Subcutaneous adipose tissue (tissue), 4 donors: ENCODE data around the gene ARHGAP28. TPM values are rescaled to one million over a fixed set of nuclear protein-coding genes. Genes with fewer than 3 reads are reported as not detected.

Source experiments
- CTCF ChIP-seq: fragments of 450-650 bp; IDR thresholded peaks from one replicate; pipeline ENCODE4 v1.5.1; 2016; ENCODE audit warnings: low read depth, mild to moderate bottlenecking, control low read depth, antibody characterized with exemption, moderate library complexity
- total RNA-seq, 4 donors: library from RNA; depleted of rRNA; stranded (reverse); fragments of >200 nt; gene quantifications; one replicate each; pipeline ENCODE4 v1.1.0, GENCODE V29; 2016

Gene ARHGAP28
- total RNA-seq, 4 donors from 2014 or later = 8.0 to 15.3 (median 9.3) TPM

- no peak for TF ChIP-seq CTCF
Measured at GRCh38 chr18:6942742-6943141, 213.2 kb downstream of the ARHGAP28 start.

GRCh38 chr18:6943143-6943542 is 213.6 kb downstream of the ARHGAP28 start:
- no peak for TF ChIP-seq CTCF

- no peak for TF ChIP-seq CTCF
Measured at GRCh38 chr18:6947338-6948030, 218.0 kb downstream of the ARHGAP28 start.

- no peak for TF ChIP-seq CTCF
Measured at GRCh38 chr18:6948281-6949055, 219.0 kb downstream of the ARHGAP28 start.

- TF ChIP-seq CTCF = no peak
Measured at GRCh38 chr18:6949800-6950586, 220.5 kb downstream of the ARHGAP28 start.

- no peak for TF ChIP-seq CTCF
Measured at GRCh38 chr18:6950641-6951040, 221.1 kb downstream of the ARHGAP28 start.
